GM12874 (cell line): ENCODE data around the gene MRGPRD.
A peak's percentile ranks its signal among the peaks of the same experiment; 100 is the strongest.

Experiments used
- CTCF ChIP-seq: IDR thresholded peaks from 2 replicates; pipeline ENCODE4 v1.5.1; 2011; ENCODE audit warnings: low read depth, mild to moderate bottlenecking, control low read depth, low read length, moderate library complexity; ENCODE audit not compliant: insufficient read depth

MRGPRD gene

GRCh38 chr11:68950270-68950669, 30.5 kb downstream of the MRGPRD start:
- TF ChIP-seq CTCF: peak; percentile 43; the same call in 1 of the 2 replicates

- no peak for TF ChIP-seq CTCF
Observed at GRCh38 chr11:68948935-68949334, 31.9 kb downstream of the MRGPRD start.

- no peak for TF ChIP-seq CTCF
Observed at GRCh38 chr11:68948496-68948895, 32.3 kb downstream of the MRGPRD start.

GRCh38 chr11:68947151-68947550, 33.6 kb downstream of the MRGPRD start:
- no peak for TF ChIP-seq CTCF

- TF ChIP-seq CTCF: no peak
Observed at GRCh38 chr11:68946416-68947090, 34.2 kb downstream of the MRGPRD start.

GRCh38 chr11:68942751-68943271, 38.0 kb downstream of the MRGPRD start:
- TF ChIP-seq CTCF: no peak

- no peak for TF ChIP-seq CTCF
Observed at GRCh38 chr11:68942095-68942620, 38.6 kb downstream of the MRGPRD start.
